Kidney (tissue), 14 donors: ENCODE results near the gene APCDD1L. TPM values are rescaled to one million over a fixed set of nuclear protein-coding genes. Genes with fewer than 3 reads are reported as not detected.
A peak's percentile ranks its signal among the peaks of the same experiment; 100 is the strongest.
"Not testable (repeated sequence)": the region's sequence is repeated elsewhere in the genome, so short reads cannot be mapped to it uniquely, and the experiment has no call there.

Experiments
- DNase-seq, 5 donors: peaks; one replicate each; pipeline ENCODE4 v3.0.0-alpha.2; 2013 to 2020
- FAIRE-seq: peaks from 2 replicates; lab custom pipeline; 2012; peaks lifted over from hg19 to GRCh38; lab: Jason Lieb, UNC
- H3K27ac ChIP-seq, 2 donors: one replicate each; pipeline ENCODE4 v1.7.0; 2013; ENCODE audit warnings: low read depth in 2 of 2, low read length in 2 of 2, inconsistent platforms in 1 of 2
- H3K27me3 ChIP-seq: one replicate; pipeline ENCODE4 v1.7.1; 2013; ENCODE audit warnings: low read length, inconsistent platforms; ENCODE audit not compliant: control insufficient read depth, insufficient read depth
- H3K36me3 ChIP-seq, 3 donors: one replicate each; pipeline versions ENCODE4 v1.7.0 to v1.7.1; 2013; ENCODE audit warnings: low read length in 3 of 3, control low read depth in 1 of 3, inconsistent platforms in 1 of 3; ENCODE audit not compliant: insufficient read depth in 3 of 3, control insufficient read depth in 2 of 3
- H3K4me1 ChIP-seq, 3 donors: one replicate each; pipeline versions ENCODE4 v1.7.0 to v1.7.1; 2013; ENCODE audit warnings: low read length in 3 of 3, inconsistent platforms in 1 of 3, low read depth in 1 of 3; ENCODE audit not compliant: control insufficient read depth in 2 of 3, insufficient read depth in 2 of 3
- H3K4me3 ChIP-seq, 3 donors: one replicate each; pipeline versions ENCODE4 v1.7.0 to v1.8.1; 2013; ENCODE audit warnings: low read length in 3 of 3, control low read depth in 1 of 3, inconsistent platforms in 1 of 3
- H3K9ac ChIP-seq, 3 donors: one replicate each; pipeline versions ENCODE4 v1.7.0 to v1.7.1; 2013; ENCODE audit warnings: low read length in 3 of 3, control low read depth in 1 of 3, inconsistent platforms in 1 of 3
- H3K9me3 ChIP-seq, 3 donors: one replicate each; pipeline versions ENCODE4 v1.7.0 to v1.7.1; 2013; ENCODE audit warnings: low read length in 3 of 3, control low read depth in 1 of 3, inconsistent platforms in 1 of 3; ENCODE audit not compliant: control insufficient read depth in 2 of 3, insufficient read depth in 1 of 3
- intact Hi-C: fragments of 100-400 bp; cut with DNase I; formaldehyde crosslinking; loops from one replicate; pipeline ENCODE4 v1.11.1; 2022
- polyA plus RNA-seq: library from polyadenylated mRNA; stranded (reverse); fragments of 350-450 nt; fragmentation: Illumina TruSeq; extraction: RNeasy Lipid Tissue Mini Kit (QIAGEN cat#74804); gene quantifications from one replicate; pipeline ENCODE4 v1.2.3, GENCODE V29; 2014; ENCODE audit warnings: low read depth, low replicate concordance; ENCODE audit not compliant: insufficient read depth
- total RNA-seq: library from RNA; stranded (reverse); fragmentation: NEBNext Ultra II Directional; extraction: Animal tissue kit (Norgen Biotek cat#: 25700); gene quantifications from one replicate; pipeline ENCODE4 v1.2.1, GENCODE V29; 2021
- TF ChIP-seq, protein P1 (sequence below): IDR thresholded peaks from 3 replicates; pipeline ENCODE4 v1.5.1; 2012; ENCODE audit warnings: mild to moderate bottlenecking, moderate library complexity, borderline replicate concordance; ENCODE audit not compliant: insufficient read depth; ENCODE audit errors: extremely low read depth
- donor health status: control.
- donor health status: control.
- donor health status: control.
- donor health status: control.
- donor health status: control.
- donor health status: DM: yes; HTN: yes; CAD: no.
- donor health status: Normal renal cell carcinoma (clear cell type).

APCDD1L gene
- total and polyA plus RNA-seq, 2 donors from 2014 or later: 1.2 to 4.5 TPM

DNA sequence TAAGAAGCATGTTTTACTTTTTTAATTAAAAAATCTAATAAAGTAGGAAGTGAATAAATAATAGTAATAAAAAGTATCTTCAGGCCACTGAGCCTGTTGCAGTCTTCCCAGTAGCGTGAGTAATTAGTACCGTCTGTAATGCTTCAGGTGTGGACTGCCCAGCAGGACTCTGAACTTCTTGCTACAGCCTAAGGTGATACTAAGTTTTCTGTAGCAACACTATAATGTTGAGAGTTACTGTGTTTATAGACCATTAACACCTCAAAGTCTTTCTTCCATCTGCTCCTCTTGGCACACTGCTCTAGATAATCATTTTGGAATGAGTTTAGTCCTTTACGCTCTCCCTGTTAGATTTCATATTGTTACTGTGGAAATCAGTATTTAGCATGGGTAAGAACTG, 97.8 kb downstream of the APCDD1L start:
- DNase-seq (no peak), FAIRE-seq (no peak)
- intact Hi-C loops: no loop called here
- Histone ChIP-seq H3K36me3 (peaks cover 3 to 7% (median 6%) of the 10 kb centered on the region in 3 donors), H3K9me3 (no peaks in the 10 kb centered on the region), H3K27me3 (no peaks in the 10 kb centered on the region), H3K27ac (no peak overlapping the region), H3K9ac (no peak overlapping the region), H3K4me3 (no peak overlapping the region), H3K4me1 (peaks cover 0 to 14% (median 8%) of the 10 kb centered on the region in 3 donors)
- TF ChIP-seq, protein P1, sequence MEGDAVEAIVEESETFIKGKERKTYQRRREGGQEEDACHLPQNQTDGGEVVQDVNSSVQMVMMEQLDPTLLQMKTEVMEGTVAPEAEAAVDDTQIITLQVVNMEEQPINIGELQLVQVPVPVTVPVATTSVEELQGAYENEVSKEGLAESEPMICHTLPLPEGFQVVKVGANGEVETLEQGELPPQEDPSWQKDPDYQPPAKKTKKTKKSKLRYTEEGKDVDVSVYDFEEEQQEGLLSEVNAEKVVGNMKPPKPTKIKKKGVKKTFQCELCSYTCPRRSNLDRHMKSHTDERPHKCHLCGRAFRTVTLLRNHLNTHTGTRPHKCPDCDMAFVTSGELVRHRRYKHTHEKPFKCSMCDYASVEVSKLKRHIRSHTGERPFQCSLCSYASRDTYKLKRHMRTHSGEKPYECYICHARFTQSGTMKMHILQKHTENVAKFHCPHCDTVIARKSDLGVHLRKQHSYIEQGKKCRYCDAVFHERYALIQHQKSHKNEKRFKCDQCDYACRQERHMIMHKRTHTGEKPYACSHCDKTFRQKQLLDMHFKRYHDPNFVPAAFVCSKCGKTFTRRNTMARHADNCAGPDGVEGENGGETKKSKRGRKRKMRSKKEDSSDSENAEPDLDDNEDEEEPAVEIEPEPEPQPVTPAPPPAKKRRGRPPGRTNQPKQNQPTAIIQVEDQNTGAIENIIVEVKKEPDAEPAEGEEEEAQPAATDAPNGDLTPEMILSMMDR: no peak

DNA sequence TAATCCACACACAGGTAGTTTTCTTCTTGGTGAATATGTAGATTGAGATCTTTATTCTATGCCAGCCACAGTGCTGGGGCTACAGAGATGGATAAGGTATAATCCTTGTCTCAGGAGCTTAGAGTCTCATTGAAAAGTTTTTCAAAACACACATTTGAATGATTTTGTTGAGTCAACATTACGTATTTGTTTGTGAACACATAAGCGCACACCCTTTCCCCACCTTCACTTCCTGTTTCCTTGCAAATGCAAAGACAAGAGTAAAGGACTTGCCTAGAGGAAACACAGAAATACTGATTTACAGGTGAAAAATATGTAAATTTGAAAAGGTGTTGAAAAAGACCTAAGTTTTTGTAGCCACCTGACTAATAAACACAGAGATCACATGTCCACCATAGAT, 98.4 kb downstream of the APCDD1L start:
- no peak overlapping the region for H3K9ac ChIP-seq
- peaks cover 3 to 7% (median 6%) of the 10 kb centered on the region in 3 donors for H3K36me3 ChIP-seq
- H3K4me3 ChIP-seq: no peak overlapping the region
- no peak for FAIRE-seq
- DNase-seq: no peak
- H3K27ac ChIP-seq: no peak overlapping the region
- H3K27me3 ChIP-seq: no peaks in the 10 kb centered on the region
- peaks cover 0 to 14% (median 8%) of the 10 kb centered on the region in 3 donors for H3K4me1 ChIP-seq
- intact Hi-C loops: no loop called here
- no peaks in the 10 kb centered on the region for H3K9me3 ChIP-seq
- TF ChIP-seq, protein P1: no peak

DNA sequence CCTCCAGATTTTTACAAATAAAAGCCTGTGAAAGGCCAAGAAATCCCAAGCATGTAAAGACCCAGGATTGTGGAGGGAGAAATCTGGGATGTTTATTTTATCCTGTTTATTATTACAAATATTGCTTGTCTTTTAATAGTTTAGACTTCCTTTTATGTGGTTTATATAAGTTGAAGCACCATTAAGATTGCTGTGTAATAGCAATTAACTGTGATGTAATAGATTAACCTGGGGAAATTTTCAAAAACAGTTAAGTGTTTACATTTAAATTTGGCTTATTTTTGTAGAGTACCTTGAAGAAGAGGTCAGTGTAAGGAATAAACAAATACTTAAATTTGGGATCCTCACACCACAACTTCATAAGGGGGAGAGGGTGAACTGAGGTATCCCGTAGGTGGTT, 99.1 kb downstream of the APCDD1L start:
- intact Hi-C loops: no loop called here
- Histone ChIP-seq H3K9ac (no peak overlapping the region), H3K4me3 (no peak overlapping the region), H3K4me1 (peaks cover 0 to 9% (median 5%) of the 10 kb centered on the region in 3 donors), H3K9me3 (no peaks in the 10 kb centered on the region), H3K27me3 (no peaks in the 10 kb centered on the region), H3K27ac (no peak overlapping the region), H3K36me3 (peaks cover 3 to 7% (median 6%) of the 10 kb centered on the region in 3 donors)
- DNase-seq: no peak
- FAIRE-seq: no peak
- TF ChIP-seq, protein P1: no peak

DNA sequence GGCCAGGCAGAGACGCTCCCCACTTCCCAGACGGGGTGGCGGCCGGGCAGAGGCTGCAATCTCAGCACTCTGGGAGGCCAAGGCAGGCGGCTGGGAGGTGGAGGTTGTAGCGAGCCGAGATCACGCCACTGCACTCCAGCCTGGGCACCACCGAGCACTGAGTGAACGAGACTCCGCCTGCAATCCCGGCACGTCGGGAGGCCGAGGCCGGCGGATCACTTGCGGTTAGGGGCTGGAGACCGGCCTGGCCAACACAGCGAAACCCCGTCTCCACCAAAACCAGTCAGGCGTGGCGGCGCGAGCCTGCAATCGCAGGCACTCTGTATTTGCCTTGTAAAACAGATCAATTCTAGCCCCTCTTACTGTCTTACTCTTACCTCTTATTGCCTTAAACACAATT, 100.4 kb downstream of the APCDD1L start:
- H3K9me3 ChIP-seq, H3K4me3 ChIP-seq, H3K4me1 ChIP-seq, FAIRE-seq, H3K27me3 ChIP-seq, intact Hi-C loops, DNase-seq, H3K36me3 ChIP-seq, H3K27ac ChIP-seq, H3K9ac ChIP-seq: not testable (repeated sequence)

DNA sequence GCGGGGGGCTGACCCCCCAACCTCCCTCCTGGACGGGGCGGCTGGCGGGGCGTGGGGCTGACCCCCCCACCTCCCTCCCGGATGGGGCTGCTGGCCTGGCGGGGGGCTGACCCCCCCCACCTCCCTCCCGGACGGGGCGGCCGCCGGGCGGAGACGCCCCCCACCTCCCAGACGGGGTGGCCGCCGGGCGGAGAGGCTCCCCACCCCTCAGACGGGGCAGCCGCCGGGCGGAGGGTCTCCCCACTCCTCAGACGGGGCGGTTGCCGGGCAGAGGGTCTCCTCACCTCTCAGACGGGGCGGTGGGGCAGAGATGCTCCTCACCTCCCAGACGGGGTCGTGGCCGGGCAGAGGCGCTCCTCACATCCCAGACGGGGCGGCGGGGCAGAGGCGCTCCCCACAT, 101.0 kb downstream of the APCDD1L start:
- H3K36me3 ChIP-seq, H3K9me3 ChIP-seq, H3K27me3 ChIP-seq, H3K4me1 ChIP-seq, H3K4me3 ChIP-seq, intact Hi-C loops, FAIRE-seq, H3K9ac ChIP-seq, H3K27ac ChIP-seq: not testable (repeated sequence)
- peak in 1 of 5 donors; percentile 62 for DNase-seq
